Stimulated activated CD4-positive, alpha-beta T cell treated with anti-CD3 and anti-CD28 coated beads, Interleukin-1b, Interleukin-23, amount 100 ng/mL, for 1 hour (primary cell): Measurements from ENCODE around the gene ST3GAL3.
"Not testable (repeated sequence)": the region's sequence is repeated elsewhere in the genome, so short reads cannot be mapped to it uniquely, and the experiment has no call there.

Source experiments
- DNase-seq, 2 donors: peaks; one replicate each; pipeline ENCODE4 v3.0.0-alpha.2; 2020; ENCODE audit warnings: low read depth in 2 of 2

Gene ST3GAL3

DNA sequence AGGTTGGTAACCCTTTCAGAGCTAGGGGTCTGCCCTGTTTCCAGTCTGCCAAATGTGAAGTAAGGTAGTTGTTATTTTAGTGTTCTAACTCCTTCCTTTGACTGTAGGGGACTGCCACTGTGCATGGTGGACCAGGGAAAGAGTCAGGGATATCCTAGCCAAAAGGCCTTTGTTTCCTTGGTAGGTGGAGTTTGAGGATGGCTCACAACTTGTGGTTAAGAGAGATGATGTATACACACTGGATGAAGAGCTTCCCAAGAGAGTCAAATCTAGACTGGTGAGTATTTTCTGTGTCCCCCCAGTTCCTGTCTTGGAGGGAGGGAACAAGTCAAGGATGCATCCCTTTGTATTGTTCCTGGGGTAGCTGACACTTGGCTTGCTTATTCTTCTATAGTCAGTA, 3.5 kb upstream of the ST3GAL3 start:
- DNase-seq: no peak

DNA sequence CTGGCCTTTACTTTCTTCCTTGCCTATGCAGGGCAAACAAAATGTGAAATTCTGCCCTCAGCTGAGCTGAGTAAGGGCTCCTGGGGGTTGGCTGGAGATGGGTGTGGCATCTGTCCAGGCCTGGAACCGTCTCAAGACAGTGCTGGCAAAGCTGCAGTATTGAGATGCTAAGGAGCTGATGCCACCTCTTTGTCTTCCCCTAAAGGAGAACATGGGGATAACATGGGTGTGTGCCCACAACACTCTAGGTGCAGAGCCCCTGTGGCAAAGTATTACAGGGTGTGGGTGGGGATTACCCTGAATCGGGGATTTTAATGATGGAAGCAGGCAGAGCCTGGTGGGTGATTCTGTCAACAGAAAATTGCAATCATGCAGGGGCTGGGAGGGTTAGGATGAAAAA, 2.5 kb upstream of the ST3GAL3 start:
- DNase-seq: no peak

DNA sequence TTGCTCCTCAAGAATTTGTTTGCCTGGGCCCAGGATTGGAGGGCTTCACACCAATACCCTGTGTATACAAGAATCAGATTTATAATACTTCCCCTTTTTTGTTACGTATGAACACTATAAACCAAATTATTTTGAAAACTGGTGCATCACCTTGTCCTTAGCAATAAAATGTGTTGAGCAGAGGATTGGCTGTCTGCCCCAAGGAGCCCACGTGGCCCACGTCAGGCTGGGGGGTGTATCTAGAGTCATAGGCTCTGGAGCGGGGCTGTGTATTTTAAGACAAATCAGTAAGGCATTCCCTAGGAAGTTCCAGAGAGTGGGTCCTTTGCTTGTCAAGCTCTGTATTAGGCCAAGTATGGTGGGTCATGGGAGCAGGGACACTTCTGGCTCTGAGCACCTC, 2.0 kb upstream of the ST3GAL3 start:
- no peak for DNase-seq

DNA sequence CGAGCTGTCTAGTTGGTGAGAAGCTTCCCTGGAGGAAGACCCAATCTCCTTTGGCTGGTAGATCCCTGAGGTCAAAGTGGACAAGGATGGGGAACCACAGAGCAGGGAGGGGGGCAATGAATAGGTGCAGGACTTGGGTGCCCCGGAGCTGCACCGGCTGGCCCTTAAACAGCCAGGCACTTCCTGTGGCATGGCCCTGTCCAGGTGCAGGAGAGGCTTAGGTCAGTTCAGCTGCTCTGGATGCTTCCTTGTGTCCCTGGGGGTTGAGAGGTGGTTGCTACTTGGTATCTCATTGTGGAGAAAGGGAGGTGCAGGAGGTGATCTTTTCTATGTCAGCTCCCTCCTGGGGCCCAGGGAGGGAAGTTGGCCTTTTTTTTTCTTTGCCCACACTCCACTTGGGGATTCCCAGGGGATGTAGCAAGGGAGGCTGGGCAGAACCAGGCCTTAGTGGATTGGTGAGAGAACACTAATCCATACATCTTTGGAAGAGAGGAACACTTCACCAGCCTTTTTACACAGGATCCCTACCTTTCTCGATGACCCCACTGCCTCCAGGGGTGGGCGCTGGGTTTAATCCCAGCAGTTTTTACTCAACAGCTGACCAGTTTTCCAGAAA, 1.2 kb upstream of the ST3GAL3 start:
- no peak for DNase-seq

DNA sequence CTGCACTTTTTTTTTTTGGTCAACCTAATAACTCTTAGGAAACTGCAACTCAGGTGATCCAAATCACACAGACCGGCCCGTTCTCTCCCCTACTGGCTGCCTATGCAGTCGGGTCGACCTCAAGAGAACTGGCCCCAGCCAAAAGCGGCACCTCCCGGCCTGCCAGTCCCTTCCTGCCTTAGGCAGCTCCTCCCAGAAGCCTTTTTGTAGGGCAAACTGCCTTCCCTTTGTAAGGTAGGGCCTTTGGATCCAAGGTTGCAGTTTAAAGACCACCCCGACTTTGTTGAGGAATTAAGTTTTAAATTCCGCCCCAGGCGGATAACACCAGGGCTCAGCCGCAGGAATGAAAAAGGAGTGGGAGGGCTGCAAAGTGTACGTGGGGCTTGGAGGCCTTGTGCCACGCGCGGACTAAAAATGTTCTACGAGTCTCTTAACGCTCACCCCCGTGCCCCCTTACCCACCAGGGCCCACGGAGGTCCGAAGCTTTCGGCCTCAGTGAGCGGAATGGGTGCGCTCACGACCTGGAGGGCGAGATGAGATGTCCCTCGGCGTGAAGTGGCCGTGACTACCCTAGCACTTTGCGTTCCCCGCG, 642 bp upstream of the ST3GAL3 start:
- no peak for DNase-seq

DNA sequence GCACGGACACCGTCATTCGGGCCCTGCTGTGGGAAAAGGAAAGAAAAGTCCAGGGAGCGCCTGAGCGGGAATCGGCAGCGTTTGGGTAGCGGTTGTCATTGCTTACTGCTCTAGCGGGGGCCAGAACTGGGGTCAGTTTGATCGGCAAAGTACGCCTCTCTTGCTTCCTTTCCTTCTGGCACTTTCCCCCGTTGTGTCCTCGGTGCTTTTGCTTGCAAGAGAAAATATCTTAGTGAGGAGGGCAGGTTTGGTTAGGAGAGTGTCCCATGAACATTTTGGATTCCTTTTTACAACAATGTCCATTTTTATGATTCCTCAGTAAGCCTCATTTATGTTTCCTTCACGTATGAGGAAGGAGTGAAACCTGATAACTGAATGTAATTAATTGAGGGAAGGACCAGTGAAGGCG, 670 bp downstream of the ST3GAL3 start:
- no peak for DNase-seq

DNA sequence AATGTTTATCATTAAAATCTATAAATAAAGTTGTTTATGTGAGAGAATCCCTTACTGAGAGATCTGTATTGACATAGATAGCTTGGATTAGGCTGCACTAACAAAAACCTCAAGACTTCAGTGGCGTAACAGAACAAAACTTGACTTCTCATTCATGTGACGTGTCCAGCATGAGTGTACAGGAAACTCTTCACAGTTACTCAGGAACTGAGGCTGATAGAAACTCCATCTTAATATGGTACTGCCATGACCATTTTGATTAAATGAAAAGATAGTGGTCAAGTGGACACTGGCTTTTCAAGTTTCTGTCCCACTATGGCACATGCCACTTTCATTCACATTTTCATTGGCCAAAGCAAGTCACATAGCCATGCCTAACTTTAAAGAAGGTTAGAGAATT, 3.7 kb downstream of the ST3GAL3 start:
- DNase-seq: no peak

DNA sequence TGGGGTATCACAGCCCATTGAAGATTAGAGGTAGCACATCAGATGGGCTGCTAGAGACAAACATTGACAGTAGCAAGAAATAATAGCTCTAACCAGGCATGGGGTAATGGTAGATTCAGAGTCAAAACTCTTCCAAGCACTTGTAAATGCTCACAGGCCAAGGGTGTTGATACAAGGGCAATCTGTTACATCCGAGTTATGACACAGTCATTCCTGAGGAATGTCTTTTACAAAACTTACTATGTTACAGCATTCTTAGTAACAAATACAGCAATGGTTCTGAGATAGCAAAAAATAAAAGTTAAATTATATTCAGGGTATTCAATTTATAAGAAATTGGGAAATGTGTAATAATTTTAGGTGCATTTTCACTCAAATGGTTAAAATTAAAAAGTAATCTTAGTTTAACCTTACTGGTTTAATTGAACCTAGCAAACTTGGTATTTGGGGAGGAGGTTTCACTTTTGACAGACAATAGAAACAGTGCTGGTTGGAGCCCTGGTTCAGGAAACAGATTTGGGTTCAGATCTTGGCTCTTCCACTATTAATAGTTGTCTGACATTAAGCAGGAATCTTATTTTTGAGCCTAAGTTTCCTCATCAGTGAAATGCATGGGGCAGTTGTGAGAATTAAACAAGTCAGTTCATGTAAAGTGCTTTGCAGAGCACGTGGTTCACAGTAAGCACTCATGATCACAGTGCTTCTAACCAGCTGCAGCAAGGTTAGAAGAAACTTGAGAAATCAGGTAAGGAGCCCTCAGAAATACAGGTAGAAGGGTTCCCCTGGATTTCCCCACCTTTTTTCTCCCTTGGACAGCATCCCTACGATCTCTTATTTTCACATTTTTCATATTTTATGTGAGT, 4.4 kb downstream of the ST3GAL3 start:
- no peak for DNase-seq

DNA sequence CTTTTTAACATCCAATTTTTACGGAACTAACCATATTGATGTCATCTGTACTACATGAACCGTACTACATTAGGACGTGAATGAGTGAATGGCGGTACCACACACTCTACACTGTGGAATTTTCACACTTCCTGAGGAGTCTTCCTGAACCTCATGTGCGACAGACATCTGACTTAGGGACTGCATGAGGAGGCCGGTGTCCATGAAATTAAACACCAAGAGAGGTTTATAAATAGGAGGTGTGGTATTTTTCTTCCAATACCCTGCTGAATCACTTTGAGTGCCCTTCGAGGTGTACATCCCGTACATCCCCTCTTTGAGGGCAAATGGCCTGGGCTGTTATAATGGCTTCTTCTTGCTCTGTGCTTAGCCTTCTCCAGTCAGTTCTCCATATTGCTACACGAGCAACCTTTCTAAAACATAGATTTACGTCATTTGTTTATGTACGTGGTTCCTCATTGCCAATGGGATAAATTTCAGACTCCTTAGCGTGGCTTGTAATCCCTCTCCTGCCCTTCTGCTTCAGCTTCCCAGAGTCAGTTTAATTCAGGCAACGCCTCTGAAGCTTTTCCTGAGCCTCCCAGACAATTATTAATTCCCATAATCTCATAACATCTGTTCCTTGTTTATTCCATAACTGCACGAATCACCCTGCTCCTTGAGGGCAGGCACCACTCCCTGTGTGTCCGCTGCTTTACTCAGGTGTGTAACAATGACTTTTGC, 9.4 kb downstream of the ST3GAL3 start:
- no peak for DNase-seq

DNA sequence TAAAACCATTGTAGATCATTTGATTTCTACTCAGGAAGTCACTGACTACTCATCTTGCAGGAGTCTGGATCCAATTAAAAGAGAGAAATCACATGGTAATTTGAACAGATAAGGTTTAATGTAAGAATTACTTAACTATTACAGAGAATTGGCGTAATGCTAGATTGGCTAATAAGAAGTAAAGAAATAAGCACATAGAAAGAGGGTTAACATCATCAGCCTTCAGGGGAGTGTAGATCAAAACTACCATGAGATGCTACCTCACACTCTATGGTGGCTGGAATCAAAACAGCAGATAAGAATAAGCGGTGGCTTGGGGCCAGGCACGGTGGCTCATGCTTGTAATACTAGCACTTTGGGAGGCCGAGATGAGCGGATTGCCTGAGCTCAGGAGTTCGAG, 11.7 kb downstream of the ST3GAL3 start:
- no peak for DNase-seq

DNA sequence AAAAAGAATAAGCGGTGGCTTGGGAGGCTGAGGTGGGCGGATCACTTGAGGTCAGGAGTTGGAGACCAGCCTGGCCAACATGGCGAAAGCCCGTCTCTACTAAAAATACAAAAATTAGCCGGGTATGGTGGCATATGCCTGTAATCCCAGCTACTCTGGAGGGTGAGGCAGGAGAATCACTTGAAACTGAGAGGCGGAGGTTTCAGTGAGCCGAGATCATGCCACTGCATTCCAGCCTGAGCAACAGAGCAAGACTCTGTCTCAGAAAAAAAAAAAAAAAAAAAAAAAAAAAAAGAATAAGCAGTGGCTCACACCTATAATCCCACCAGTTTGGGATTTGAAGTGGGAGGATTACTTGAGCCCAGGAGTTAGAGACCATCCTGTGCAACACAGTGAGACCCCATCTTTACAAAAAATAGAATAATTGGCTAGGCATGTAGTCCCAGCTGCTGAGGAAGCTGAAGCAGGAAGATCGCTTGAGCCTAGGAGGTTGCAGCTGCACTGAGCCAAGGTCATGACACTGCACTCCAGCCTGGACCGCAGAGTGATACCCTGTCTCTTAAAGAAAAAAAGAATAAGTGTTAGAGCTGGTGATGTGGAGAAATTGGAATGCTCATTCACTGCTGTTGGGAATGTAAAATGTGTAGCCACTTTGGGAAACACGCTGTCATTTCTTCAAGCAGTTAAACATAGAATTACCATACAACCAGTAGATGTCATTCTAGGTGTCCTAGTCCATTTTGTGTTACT, 12.5 kb downstream of the ST3GAL3 start:
- DNase-seq: not testable (repeated sequence)

DNA sequence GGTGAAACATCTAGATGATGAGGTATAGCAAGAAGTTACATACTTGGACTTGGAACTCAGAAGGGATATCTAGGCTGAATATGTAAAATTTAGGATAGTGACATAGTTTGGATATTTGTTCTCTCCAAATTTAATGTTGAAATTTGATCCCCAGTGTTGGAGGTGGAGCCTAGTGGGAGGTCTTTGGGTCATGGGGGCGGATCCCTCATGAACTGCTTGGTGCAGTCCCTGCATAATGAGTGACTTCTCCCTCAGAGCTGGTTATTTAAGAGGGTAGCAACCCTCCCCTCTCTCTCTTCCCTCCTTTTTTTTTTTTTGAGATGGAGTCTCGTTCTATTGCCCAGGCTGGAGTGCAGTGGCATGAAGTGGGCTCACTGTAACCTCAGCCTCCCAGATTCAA, 15.5 kb downstream of the ST3GAL3 start:
- no peak for DNase-seq

DNA sequence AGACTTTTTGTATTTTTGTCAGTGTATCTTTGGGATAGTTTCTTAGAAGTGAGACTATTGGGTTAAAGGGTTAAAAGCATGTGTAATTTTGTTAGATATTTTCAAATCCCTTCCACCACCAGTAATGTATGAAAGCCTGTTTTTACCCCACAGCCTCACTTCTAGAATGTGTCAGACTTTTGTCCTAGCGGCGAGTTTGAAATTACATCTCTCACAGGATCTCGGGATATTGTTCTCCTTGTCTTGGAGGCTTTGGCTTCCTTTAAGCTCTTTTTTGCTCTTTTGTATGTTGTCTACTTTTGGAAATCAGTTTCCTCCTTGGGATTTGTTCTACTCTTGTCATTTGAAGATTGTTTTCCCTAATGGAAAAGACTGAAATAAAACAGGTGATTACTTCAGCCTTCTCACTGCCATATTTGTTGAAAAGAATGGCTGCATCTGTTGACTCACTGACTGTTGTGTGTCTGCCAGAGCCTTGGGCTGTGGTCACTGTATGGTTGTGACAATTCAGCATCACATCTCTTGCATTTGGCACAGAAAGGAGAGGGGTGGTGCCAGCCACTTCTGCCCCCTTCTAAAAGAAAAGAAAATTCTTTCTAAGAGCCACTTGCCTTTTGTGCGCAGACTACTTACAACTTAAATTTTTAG, 22.6 kb downstream of the ST3GAL3 start:
- DNase-seq: no peak

DNA sequence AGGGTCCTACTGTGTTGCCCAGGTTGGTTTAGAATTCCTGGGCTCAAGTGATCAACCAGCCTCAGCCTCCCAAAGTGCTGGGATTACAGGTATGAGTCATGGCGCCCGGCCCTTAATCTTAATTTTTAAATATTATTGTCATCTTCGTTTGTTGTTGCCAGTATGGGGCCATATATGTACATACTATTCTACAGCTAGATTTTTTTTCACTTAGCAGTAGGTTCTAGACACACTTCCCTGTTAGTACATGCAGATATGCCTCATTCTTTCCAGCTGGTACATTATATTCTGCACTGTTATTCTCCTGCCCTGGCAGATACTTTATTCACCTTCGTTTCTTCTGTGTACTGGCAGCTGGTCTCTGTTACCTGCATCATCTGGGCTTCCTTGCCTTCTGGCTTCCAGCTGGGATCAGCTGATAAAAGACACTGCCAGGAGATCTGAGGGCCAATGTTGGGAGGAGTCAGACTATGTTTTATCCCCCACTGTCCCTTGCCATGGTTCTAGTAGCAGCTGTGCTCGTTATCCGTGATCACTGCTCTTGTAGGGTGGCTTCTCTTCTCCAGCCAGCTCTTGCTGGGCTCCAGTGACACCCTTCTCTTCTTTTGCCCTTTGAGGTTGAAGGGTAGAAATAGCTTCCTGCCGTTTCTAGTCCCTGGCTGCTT, 24.7 kb downstream of the ST3GAL3 start:
- no peak for DNase-seq

DNA sequence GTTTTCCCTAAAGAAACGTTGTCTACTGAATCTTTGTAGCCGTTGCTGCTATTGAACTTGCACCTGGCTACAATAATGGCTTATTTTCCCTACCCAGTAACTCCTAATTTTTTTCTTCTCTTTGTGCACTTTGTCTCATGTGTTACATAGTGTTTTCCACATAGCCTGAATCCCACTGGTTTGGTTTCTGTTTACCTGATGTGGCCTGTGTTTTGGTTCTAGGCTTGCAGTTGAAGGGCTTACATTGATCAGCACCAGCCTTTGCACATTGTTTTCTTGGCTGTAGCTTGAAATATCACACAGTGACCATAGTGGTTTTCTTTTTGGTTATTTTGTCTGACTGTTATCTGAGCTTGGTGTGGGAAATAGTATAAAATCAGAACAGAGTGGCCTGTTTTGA, 29.5 kb downstream of the ST3GAL3 start:
- DNase-seq: no peak

DNA sequence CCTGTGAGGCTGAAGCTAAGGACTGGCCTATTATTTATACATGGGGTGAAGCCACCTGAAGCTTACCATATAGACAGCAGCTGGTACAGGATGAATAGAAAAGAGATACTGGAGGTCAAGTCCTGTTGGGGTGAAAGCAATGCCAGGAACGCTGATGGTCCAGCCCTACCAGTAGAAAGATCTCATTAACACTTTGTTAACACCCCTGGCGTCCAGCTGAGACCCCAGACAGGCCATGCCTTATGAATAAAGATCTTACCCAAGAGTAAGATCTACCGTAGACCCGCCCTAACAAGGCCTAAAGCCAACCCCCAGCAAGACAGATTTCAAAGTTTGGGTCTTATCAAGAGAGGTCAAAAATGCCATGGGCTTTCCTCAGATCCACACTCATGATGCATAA, 34.7 kb downstream of the ST3GAL3 start:
- no peak for DNase-seq

DNA sequence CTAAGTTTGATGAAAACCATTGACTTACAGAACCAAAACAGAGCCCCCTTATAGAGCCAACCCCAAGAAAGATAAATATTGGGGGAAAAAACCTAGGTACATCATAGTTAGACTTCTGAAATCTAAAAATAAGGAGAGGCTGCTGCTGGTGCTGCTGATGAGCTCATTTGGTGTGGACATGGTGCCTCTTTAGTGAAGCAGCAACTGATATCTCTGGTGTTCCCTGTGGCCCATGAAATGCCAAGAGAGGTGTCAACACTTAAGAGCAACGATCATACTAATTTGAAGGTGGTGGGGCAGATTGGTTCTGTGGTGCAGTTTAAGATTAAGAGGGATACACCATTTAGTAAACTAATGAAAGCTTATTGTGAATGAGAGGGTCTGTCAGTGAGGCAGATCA, 35.9 kb downstream of the ST3GAL3 start:
- no peak for DNase-seq

DNA sequence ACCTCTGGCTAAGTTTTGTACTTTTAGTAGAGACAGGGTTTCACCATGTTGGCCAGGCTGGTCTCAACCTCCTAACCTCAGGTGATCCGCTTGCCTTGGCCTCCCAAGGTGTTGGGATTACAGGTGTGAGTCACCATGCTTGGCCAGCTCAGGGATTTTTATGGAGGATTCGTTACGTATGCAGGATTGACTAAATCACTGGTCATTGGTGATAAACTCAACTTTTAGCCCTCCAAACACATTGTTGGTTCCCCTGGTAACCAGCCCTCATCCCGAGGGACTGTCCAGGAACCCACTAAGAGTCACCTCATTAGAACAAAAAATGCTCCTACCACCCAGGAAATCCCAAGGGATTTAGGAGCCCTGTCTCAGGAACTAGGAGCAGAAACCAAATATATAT, 40.4 kb downstream of the ST3GAL3 start:
- no peak for DNase-seq

DNA sequence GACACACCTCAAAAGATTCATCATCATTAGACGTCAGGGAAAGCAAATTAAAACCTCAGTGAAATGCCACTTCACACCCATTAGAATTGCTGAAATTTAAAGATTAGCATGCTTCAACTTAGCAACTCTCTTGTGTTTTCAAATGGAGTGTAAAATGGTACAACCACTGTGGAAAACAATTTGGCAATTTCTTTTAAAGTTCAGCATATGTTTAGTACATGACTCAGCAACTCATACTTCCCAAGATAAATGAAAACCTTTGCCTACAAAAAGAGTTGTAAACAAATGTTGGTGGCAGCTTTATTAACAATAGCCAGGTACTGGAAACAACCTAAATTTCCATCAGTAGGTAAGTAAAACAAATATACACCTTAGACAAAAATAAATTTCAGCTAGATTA, 42.7 kb downstream of the ST3GAL3 start:
- DNase-seq: no peak

DNA sequence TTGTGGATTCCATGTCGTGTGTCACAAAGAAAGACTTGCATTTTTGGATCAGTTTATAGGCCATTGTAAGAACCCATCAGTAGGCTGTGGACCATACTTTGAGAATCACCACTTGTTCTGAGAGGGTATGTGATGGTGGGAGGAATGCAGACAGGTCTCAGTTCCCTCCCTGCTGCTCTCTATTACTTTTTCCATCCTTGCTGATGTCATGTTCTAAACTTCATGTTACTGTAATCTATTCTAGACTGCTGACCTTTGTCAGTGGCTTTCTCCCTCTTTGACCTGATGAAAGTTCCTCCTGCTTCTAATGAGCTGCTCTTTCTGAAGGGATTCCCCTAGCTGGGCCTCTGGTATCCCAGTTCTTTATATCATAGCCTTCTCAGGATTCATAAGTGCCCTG, 46.1 kb downstream of the ST3GAL3 start:
- no peak for DNase-seq

DNA sequence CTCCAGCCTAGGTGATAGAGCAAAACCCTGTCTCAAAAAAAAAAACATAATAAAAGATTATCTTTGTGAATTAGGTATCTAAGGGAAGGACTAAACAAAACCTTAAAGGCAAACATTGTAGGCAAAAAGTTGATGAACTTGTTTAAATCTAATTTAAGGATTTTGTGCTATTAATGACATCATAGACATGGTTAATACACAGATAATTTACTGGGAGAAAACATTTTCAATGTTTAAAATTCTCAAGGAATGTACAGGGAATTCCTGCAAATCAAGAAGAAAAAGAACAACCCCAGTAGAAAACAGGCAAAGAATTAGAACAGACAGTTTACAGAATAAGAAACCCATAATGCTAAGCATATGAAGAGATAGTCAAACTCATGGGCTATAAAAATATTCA, 47.6 kb downstream of the ST3GAL3 start:
- DNase-seq: no peak
